GM10266 (cell line): ENCODE results near the gene NR2F1-AS1.

Source experiments
- DNase-seq: peaks from one replicate; pipeline ENCODE4 v3.0.0; 2012; ENCODE audit errors: extremely low spot score
- TF ChIP-seq, protein P1 (sequence below): IDR thresholded peaks from 2 replicates; pipeline ENCODE4 v1.5.1; 2012; ENCODE audit warnings: mild to moderate bottlenecking, low read depth; ENCODE audit not compliant: control insufficient read depth, insufficient read depth; ENCODE audit errors: missing control alignments

The NR2F1-AS1 gene

DNA sequence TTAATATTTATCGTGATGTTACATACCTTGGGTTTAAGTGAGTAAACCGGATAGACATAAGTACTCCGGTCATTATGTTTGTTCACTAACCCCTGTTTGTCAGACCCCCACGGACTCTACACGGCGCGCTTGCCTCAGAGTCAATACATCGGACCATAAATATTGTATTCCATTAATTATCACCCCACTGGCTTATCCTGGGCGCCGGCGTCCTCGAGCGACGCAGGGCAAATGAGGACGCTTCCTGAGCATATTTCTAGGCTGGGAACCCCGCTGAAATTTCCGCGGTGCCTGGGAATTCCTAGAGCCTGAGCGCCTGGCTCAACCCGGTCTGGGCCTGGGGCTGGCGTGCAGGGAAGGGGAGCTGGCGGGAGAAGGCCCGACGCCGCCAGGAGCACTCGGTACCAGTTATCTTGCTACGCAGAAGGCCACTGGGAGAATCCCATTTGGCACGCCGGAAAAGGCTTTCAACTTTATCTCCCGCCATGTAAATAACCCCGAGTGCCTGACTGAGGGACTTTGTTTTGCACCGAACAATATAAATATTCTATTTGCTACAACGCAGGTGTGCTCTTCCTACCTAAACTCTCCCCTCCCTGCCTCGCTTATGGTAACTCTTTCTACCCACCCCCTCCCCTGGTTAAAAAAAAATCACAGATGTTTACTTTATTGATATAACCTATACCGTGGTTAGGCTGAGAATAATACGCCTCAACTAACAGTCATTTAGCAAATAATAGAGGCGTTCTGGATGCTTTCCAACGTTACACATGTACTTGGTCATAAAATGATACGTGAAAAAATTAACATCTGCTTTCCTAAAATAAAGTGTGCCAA is 21.4 kb upstream of the NR2F1-AS1 start:
- TF ChIP-seq, protein P1, sequence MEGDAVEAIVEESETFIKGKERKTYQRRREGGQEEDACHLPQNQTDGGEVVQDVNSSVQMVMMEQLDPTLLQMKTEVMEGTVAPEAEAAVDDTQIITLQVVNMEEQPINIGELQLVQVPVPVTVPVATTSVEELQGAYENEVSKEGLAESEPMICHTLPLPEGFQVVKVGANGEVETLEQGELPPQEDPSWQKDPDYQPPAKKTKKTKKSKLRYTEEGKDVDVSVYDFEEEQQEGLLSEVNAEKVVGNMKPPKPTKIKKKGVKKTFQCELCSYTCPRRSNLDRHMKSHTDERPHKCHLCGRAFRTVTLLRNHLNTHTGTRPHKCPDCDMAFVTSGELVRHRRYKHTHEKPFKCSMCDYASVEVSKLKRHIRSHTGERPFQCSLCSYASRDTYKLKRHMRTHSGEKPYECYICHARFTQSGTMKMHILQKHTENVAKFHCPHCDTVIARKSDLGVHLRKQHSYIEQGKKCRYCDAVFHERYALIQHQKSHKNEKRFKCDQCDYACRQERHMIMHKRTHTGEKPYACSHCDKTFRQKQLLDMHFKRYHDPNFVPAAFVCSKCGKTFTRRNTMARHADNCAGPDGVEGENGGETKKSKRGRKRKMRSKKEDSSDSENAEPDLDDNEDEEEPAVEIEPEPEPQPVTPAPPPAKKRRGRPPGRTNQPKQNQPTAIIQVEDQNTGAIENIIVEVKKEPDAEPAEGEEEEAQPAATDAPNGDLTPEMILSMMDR, result no peak
- DNase-seq, result no peak

DNA sequence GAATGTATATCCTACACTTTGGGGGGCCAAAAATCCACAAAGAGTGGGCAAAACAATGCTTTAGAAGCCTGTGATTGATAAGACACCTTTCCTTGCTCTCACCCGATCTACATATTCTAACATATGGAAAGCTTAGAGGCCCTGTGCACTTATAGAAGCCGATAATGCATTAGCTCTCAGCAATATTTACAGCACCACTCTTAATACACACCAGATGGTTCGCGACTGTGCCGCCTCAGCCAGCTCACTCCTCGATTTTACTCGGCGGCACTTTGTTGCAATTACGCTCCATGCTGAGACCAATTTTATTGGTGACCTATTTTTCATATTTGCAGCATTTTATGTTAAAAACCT is 20.8 kb upstream of the NR2F1-AS1 start:
- TF ChIP-seq, protein P1, result no peak
- no peak for DNase-seq

DNA sequence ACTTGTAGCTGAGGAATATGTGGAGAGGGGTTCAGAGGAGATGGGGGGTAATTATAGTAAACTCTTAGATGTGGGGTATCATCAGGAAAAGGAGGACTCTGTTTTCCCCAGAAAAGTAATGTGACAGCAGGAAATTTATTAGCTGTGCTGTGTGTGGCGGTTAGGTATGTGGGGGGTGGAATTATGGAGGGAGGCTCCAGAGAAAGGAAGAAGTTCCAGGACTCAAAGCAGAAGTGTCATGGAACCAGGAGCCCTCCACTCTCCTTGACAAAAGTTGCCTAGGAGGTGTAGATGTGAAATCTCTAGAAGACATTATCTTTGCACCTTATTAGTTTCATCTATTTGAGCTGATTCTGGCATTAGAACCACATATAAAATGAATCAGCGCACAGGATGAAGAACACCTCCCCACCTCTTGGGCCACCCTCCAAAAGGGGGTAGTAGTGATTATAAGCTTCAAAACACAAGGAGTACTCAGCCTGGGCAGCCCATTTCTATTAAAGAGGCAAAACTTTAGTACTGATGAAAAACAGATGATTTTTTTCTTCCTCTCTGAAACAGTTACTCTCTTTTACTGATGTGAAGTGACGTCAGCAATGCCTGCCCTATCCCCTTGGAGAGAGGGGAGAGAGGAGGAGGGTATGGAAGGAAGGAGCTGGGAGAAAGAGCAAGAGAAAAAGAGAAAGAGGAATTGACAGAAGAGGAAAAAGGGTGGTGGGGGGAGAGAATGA is 20.2 kb upstream of the NR2F1-AS1 start:
- TF ChIP-seq, protein P1, result no peak
- DNase-seq, result no peak

DNA sequence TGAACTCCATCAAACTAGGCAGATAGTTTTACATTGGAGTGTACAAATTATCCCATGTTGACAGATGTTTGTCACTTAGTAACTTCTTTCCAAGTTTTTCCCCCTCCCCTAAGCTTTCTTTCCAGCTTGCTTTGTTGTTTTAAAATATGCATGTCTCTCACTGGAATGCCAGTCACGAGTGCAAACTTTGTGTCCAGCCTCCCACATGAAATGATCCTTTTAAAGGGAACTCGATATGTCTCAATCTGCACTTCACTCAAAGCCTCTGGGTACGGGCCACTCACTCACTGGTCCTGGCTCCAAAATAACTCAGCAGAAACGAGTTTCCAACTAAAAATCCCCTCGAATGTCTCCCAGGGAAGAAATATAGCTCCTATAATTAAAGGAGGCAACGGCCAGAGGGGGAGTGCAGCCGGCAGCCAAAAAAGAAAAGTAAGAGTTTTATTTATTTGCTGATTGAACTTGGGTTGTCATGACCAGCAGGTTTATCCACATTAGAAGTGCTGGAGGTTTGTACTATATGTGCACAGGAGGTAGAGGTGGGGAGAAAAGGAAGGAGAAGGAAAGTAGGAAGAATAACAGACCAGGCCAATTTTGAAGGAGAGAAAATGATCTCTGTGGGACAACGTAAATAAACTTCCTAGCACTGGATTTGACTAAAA is 19.5 kb upstream of the NR2F1-AS1 start:
- DNase-seq, result no peak
- TF ChIP-seq, protein P1, result no peak

DNA sequence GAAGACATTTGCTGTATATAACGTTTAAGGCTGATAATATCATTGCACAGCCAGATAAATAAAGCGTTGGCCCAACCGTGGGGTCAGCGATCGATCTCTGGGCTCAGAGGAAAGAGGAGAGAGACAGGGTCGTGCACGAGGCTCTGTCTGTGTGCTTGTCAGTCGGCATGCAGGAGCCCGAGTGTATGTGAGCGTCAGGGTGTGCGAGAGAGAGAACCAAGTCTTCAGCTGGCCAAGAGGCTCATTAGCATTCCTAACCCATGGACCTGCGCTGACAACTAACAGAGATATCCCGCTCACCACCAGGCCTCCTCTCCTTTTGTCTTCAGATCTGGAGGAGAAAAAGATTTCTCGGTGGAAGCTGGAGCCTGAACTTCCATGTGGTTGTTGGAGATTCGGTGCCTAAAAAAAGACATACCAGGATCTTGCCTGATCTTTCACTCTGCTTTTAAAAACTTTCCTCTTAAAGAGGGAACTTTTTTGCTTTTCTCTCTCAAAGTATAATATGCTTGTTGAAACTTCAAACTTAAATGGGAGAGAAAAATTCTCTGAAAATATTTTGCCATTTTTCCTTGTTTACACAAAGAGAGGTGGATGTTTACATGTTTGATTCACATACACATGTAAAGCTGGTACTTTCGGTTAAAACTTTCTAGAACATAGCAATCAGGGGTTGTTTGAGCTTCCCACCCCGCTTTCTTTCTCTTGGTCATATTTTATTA is 18.5 kb upstream of the NR2F1-AS1 start:
- TF ChIP-seq, protein P1, result no peak
- no peak for DNase-seq

DNA sequence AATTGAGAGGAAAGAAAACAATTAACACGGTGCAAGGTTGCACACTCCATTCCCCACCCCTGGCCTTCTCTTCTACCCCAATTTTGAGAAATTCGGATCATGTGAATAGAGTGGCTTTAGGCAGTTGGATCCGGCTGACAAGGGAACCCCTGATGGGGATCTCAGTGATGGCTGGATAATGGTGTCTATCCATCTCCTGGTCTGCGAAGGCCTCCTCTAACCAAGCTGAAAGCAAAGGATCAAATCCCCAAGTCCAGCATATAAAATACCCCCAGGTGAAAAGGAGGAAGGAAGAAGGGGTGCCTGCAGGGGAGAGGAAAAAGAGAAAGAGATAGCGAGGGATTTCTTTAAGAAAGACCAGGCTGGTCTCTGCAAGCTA is 18.0 kb upstream of the NR2F1-AS1 start:
- no peak for DNase-seq
- TF ChIP-seq, protein P1, result no peak
